HG02610 (cell line): Measurements from ENCODE around the gene MRPL1.

Experiments
- ATAC-seq: cut with Tn5 transposase; IDR thresholded peaks from one replicate; pipeline ENCODE4 v1.9.1; 2021; ENCODE audit warnings: mild to moderate bottlenecking, moderate library complexity; ENCODE audit not compliant: unreplicated experiment

Gene MRPL1

DNA sequence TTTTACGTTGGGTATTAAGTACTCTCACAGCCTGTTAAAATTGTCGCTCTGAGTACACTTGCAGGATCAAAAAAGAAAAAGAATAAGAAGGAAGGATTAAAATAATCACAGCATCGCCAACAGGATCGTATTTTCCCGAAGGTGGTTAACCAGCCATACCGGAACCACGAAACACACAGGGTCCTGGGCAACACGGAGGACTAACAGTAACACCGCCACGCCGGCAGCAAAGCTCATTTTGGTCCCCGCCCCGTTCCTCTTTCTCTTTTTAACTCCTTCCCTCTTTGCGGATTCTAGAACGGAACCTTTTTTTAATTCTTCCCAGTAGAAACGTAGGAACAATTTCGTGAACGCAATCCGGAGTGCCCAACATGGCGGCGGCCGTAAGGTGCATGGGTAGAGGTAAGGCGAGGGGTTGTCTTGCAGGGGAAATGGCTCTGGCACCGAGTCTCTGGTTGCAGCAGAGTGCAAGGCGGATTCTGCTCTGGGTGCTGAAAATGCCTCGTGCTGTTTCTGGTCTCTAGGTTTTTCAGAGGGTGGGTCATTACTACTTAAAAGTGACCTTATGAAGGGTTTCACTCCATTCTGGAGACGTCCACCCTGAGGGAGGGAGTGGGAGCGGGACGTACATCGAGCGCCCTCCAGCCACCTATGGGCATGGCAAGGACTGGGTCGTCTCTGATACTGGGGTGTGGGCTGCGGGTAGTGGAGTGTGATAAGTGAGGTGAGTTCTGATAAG is at the start of gene MRPL1:
Gene MRPL1, plus strand, starts transcription at position 353 of the 739 bp plus-strand sequence. Its CDS starts 19 bp downstream, at position 372.
- peak; percentile 83 for ATAC-seq

DNA sequence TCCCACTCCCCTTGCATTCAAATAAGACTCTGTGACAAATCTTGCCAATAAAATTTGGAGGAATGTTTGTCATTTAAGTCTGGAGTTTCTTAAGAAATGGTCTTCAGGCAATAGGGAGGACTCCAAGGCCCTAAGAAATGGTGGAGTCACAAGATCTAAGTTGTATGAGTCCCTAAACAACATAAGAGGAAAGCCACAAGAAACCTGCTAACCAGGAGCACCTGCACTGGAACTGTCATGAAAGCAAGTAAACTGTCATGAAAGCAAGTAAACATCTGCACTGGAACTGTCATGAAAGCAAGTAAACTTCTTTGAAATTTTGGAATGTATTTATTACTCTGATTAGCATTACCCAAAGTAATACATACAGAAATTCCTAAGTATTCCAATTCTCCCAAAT is 47.0 kb upstream of the MRPL1 start:
- no peak for ATAC-seq

DNA sequence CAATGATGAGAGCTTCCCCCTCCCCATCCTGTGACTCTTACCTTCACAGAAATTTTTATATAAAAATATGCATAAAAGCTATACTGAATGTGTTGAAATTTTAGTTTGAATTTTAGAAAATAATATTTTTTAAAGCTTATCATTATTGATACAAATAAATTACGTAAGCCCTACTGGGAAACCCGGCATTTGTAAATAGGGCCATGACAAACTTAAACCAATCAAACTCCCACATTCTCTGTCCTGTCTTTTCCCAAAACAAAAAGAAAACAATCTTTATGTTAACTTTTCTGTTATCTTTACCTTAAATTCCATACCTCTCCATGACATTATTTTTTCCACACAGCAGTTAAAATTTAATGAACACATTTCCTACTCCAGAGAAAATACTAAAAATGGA is 46.1 kb upstream of the MRPL1 start:
- ATAC-seq = no peak

DNA sequence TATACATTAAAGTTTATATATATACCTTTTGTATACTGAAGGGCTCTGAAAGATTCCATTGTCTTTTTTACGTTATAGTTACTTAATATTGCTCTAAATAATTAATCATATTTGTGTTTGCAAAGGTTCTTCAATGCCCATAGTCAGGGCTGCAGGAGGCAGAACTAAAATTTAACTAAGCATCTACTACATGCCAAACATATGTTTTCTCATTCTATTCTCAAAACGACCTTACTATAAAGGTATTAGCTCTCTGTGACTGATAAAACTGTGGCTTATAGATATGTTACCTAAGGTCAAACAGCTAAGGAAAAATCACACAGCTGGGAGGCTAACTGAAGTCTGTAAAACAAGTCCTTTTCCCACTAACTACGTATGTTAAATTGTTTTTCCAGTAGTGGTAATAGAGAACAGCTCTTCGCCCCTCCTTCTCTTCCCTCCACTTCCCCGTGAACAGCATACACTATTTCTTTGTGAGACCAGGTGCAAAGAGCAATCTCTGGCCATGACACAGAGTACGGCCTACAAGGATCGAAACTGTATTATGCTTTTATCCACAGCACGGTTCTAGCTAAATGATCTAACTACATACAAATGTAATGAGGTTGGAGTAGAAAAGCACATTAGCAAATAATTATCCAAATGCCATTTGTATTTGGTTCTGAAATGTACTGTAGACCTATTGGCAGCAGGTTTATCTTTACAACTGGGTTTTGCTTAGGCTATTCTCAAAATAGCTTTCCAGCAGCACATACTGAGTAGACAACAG is 45.1 kb upstream of the MRPL1 start:
- ATAC-seq = no peak

DNA sequence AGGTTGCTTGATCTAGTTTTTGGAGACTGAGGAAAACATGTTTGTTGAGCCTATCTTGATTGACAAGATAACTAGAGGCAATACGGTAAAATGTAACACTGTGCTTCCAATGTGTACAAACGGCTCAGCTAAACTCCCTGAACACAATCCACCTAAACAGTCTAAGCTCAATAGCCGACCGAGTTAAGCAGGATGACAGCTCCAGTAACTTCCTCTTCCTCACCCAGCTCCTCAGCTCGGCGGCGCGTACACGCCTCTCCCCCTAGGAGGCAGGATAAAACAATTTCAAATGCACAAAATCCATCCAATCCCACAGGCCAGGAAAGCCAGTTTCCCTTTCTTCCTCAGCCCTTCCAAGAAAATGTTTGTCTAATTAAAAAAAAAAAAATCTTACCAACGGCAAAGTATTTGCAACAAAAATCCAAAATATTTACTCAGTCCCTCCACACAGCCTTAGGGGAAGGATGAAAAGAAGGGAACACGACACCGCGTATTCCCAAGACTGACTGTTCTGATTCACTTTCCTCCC is 44.5 kb upstream of the MRPL1 start:
- peak; percentile 19 for ATAC-seq

DNA sequence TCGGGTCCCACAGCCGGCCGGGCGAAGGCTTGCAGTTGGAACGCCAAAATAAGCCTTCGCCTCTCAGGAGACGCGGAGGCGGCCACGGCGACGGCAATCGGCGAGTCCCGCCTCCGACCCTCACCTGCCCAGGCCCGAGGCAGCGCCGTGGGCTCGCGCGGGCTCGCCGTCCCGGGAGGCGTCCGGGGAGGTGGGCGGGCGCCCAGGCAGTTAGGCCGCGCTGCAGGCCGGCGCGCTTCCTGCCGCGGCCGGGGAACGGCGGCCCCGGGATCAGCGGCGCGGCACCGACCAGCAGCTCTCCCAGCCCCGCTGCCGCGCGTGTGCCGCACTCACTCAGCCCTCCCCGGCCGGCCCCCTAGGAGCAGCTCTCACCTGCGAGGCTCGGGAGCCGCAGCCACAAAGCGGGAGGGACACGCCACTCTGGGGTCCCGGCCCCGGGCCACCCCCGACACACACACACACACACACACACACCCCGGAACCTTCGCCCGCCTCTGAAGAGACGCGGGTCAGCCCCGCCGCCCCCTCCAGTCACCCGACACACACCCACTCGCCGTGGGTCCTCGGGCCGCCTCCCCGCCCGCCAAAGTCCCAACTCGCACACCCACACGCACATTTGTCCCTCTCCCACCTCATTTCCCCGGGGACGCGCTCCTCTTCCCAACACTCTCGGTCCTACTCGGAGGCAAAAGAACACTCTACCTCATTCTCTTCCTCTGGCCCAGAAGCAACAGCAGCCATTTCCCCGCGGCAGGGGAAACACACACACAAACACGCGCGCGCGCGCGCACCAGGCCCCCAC is 43.8 kb upstream of the MRPL1 start, which contains the start of gene CNOT6L:
Gene CNOT6L, minus strand, starts transcription at position 767 of the 802 bp plus-strand sequence. Its CDS starts 60 bp downstream, at position 707.
- ATAC-seq = no peak

DNA sequence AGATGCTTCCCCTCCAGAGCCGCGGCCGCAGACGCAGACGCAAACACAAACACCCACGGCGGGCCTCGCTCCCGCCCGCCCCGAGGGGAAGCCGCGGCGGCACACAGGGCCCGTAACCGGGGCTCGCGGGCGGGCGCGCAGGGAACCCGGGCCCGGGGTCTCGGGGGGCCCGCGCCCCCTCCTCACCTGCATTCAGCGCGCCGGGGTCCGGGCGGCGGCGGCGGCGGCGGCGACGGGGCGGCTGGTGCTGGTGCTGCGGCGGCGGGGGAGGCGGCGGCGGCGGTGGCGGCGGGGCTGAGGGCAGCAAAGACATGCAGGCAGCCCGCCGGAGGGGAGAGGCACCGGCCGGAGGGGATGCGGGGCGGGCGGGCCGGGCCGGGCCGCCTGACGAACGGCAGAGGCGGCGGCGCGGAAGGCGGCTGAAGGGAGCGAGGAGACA is 43.2 kb upstream of the MRPL1 start:
- ATAC-seq = peak; percentile 12

DNA sequence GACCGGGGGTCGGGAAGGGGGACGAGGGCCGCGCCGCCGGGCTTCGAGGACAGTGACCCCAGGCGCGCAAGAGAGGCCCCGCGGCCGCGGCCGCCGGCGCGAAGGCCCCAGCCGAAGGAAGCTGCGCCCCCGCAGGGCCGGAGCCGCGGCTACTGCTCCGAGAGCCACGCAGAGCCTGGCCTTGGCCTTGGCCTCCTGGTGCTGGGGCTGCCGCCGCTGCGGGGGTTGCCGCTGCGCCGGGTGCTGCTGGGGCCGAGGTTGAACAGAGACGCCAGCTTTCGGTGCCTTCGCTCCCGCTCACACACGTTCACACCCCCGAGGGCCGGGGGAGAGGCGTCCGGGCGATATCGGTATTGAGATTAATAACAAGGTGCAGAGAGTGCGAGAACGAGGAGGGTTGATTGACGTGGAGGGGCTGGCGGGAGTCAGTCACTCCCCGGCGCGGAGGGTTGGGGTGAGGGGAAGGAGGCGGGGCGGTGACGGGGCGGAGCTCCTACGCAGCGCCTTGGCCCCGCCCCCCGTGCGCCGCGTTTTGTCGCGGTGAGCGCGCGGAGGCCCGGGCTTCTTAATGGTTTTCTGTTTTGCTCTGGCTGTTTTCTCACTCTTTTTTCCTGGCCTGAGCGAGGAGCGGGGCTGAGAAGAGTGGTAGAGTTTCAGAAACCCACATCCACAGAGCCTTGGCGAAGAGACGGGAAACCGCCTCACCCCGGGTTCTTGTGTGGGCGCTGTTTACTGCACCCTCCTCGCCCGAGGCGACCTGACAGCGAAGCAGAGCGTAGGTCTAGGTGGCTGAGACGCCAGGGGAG is 42.6 kb upstream of the MRPL1 start:
- peak; percentile 87 for ATAC-seq

DNA sequence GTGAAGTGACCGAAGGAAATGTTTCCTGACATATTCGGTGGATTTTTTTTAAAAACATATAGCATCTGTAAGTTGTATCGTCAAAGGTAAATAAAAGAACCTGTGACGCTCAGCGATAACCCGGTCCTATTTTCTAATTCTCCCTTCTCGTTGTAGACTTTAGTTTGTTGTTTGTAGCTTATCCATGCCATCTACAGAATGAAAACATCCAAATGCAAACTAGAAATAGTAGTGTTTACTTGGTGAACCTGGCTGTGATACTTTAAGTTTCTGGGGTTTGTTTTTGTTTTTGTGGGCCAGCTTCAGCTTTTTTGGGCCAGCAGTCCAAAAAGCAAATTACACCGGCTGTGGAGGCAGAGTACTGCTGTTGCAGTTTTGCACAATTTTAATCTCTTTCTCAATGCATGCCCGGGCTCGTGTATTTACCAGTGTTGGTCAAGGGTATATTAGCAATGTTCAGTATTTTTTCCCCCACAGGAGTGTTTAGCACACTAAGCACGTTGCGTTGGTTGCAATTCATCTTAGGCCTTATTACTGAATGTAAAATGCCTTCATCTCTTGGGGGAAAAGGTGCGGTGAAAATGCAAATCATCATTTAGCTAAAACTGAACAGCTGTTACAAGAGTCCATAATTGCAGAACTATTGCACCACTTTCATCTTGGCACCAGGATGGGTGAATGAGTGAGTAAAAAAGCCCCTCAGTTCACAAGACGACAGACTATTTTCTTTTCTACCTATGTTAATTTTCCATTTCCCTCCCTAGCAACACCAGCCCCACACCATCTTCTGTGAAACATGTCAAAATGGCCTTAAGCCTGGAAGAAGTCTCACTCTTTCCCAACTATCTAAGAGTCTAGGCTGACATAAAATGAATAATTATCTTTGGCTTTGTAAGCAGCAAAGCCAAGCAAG is 41.7 kb upstream of the MRPL1 start:
- no peak for ATAC-seq

DNA sequence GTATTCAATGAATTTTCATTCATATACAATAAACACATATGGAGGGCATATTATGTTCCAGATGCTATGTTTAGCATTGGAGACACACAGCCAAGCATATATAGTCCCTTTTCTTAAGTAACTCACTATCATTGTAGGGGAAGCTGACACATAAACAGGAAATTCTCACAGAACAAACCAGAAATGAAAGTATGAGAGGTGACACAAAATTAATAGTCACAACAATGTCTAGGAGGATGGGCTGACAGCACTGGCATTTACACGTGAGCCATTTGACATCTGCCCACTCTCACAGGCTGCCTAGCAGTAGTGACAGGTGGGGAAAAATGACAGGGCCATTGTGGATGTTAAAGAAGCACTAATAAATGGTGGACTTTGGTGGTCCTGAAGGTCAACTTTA is 40.9 kb upstream of the MRPL1 start:
- no peak for ATAC-seq

DNA sequence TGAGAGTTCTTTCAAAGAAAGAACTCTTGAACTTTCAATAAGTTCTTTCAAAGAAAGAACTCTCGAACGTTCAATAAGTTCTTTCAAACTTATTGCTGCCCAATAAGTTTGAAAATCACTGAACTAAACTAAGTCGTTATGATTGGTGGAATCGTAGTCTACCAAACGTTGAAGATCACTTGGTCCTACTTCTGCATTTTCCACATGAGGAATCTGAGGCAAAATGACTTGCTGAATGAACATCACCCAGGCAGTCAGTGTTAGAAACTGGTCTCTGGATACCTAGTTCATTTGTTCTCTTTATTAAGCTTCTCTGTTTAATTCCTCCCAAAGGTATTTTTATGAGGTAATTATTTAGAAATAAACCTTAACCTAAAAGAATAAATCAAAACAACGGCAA is 36.4 kb upstream of the MRPL1 start:
- no peak for ATAC-seq

DNA sequence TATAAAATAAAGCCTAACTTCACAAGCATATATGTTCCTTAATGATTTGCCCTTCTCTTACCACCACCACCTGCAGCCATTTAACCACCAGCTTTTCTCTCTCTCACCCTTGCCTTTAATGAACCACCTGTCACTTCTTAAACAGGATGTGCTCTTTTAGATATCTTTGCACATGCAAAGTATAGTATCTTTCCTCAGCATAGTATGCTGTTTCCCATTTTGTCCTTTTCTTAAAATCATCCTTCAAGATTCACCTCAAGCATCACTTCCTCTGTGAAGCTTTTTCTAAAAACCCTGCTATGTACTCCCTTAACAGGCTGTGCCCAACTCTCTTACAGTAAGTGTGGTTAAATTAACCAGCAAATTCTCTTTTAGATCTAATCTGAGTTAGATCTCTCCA is 35.3 kb upstream of the MRPL1 start:
- ATAC-seq = no peak

DNA sequence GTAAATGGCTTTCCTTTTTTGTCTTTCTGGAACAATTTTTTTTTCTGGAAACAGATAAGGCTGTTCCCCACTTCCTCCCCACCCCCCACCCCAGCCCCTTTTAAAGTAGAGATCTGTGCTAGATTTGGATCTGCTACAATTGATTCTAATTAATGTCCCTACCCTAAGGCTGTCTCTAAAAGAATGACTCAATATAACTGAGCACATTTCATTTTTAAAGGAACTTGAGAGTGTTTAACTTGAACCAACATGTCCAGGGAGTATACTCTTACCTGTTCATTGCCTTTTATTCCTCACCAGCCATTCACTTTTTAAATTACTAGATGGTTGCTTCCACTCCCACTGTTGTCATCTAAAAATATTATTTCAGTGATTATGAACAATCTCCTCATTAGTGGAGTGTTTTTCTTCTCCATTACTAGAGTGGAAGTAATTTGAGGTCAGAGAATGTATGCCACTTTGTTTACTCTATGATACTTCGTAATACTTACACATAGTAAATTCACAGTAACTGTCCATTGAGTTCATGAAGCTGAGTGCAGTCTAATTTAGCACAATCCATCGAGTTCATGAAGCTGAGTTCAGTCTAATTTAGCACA is 29.4 kb upstream of the MRPL1 start:
- ATAC-seq = no peak

DNA sequence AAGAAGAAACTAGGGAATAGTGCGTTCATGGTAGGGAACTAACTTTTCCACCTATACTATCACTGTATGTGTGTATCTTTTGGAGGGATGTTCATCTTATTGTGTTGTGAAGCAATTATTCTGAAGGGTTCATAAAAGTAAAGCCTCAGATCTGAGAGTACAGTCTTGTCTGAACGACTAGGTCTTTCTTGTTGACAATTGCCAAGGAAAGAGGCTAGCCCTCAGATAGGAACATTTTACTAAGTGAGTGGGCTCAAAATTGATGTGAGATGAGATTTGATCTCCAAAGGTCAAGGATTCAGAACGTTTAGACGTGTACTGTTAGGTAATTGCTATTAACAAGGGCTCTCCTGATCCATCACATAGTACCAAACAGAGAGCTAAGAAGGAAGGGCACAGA is 28.2 kb upstream of the MRPL1 start:
- no peak for ATAC-seq

DNA sequence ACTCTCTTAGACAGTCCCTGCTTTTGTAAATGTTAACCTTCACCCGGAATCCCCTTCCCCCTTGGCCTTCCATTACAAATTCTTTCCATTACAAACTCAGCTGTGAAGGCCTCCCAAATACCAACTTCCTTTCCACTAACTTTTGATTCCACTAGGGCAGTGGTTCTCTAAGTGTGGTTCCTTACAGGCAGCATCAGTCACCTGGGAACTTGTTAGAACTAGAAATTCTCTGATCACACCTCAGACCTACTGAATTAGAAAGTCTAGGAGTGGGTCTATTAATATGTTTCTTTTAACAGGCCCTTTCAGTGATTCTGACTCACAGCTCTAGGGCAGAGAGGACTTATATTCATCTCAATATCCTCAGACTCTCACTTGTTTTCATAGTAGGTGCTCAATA is 19.0 kb upstream of the MRPL1 start:
- no peak for ATAC-seq

DNA sequence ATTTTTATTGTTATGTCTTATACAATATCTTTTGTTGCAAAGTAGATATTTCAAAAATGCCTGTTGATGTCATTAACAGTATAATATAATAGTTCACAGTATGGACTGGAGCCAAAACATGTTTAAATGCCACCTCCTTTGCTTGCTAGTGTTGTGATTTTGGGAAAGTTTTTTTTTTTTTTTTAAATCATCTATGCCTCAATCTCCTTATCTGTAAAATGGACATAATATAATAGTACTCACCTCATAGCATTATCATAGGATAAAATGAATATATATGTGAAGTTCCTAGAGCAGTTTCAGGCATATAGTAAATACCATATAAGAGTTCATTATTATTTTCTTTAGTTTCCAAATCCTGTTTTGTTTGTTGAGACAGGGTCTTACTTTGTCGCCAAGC is 18.3 kb upstream of the MRPL1 start:
- no peak for ATAC-seq

DNA sequence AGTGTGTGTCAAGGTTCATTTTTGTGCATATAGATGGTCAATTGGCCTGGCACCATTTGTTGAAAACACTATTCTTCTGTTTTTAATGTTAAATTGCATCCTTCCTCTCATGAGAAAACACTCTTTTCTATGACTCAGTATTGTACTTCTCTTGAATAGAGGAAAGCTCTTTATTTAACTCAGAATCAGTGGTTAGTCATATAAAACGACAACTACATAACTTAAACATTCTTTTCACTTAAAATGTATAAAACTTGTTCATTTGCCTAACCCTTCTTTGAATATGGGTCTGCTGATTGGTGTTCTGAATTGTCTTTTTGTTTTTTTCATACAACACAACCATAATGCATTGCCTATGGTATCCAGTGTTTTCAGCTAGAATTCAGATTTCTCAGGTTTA is 17.2 kb upstream of the MRPL1 start:
- ATAC-seq = no peak

DNA sequence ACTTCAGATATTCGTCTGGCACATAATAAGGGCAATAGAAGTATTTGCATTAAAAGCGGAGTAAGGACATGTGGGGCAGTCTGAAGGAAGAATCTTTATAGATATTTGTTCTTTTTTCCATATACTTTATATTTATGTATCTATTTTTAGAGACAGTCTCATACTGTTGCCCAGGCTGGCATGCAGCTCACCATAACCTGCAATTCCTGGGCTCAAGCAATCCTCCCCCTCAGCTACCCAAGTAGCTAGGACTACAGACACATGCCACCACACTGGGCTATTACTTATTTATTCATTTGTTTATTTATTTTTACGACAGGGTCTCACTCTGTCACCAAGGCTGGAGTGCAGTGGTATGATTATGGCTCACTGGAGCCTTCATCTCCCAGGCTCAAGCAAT is 16.7 kb upstream of the MRPL1 start:
- no peak for ATAC-seq

DNA sequence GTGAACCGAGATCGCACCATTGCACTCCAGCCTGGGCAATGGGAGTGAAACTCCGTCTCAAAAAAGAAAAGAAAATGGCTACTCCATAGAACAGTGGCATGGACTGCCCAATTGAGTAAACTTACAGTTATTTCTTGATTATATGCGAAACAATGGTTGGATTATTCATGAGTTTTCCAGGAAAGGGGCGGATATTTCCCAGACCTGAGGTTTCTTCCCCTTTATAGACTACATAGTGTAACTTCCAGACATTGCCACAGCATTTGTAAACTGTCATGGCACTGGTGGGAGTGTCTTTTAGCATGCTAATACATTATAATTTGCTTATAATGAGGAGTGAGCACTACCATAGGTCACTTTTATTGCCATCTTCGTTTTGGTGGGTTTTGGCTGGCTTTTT is 14.1 kb upstream of the MRPL1 start:
- ATAC-seq = no peak
